ENCODE results near the gene PLEKHO2. TPM values are rescaled to one million over a fixed set of nuclear protein-coding genes. Genes with fewer than 3 reads are reported as not detected.

The PLEKHO2 gene
- total and polyA plus RNA-seq, 2 of the 8 experiments (the other 6 are each of a cell fraction or from before 2014, with no cell fraction given), result 16.9 to 20.1 TPM

GRCh38 chr15:64878705-64879104 is 37.0 kb downstream of the PLEKHO2 start (continued):
- TF ChIP-seq ATF3 (IDR thresholded peaks at IDR 0.05; ENCODE audit: insufficient read depth, low read depth, low read length) (no peak), JUN (IDR thresholded peaks at IDR 0.05; ENCODE audit: low read depth, low read length) (no peak), CHD1 (IDR thresholded peaks at IDR 0.05; ENCODE audit: low read depth, low read length) (no peak), HDAC6 (IDR thresholded peaks at IDR 0.05; ENCODE audit: low read depth, low read length) (no peak), NANOG (IDR thresholded peaks at IDR 0.05; ENCODE audit: insufficient read depth, low read depth, low read length, poor library complexity, severe bottlenecking) (no peak), HDAC2 (IDR thresholded peaks at IDR 0.05; ENCODE audit: borderline replicate concordance in 1 of 2, low read depth in 2 of 2, low read length in 2 of 2) (no peak), CBX8 (IDR thresholded peaks at IDR 0.05; ENCODE audit: borderline replicate concordance, low read depth, low read length) (no peak), GTF2F1 (IDR thresholded peaks at IDR 0.05; ENCODE audit: borderline replicate concordance, low read depth, low read length) (no peak)

All from H1 (cell line).